ENCODE measurements around the gene SDSL.

Gene SDSL

GRCh38 chr12:113470871-113471618 lies 48.9 kb downstream of the SDSL start:
- no peak for DNase-seq

GRCh38 chr12:113471619-113472171 lies 49.5 kb downstream of the SDSL start, which contains the start of gene LHX5:
LHX5 (minus strand) TSS chr12:113471871; CDS start chr12:113471498, 373 bp downstream.
- no peak for DNase-seq

GRCh38 chr12:113472191-113473121 lies 50.3 kb downstream of the SDSL start:
- no peak for DNase-seq

- no peak for DNase-seq
Measured at GRCh38 chr12:113473400-113473799, 51.2 kb downstream of the SDSL start.

GRCh38 chr12:113473942-113474341 lies 51.8 kb downstream of the SDSL start:
- DNase-seq, result no peak

- DNase-seq, result no peak
Measured at GRCh38 chr12:113474635-113475436, 52.7 kb downstream of the SDSL start.

GRCh38 chr12:113475451-113476175 lies 53.4 kb downstream of the SDSL start:
- no peak for DNase-seq

GRCh38 chr12:113476176-113476986 lies 54.2 kb downstream of the SDSL start:
- DNase-seq, result no peak

GRCh38 chr12:113477171-113477841 lies 55.1 kb downstream of the SDSL start:
- DNase-seq, result no peak

- no peak for DNase-seq
Measured at GRCh38 chr12:113477842-113478215, 55.6 kb downstream of the SDSL start.

- no peak for DNase-seq
Measured at GRCh38 chr12:113478351-113479011, 56.3 kb downstream of the SDSL start.

GRCh38 chr12:113479216-113479589 lies 57.0 kb downstream of the SDSL start:
- DNase-seq, result no peak

- DNase-seq, result peak in 3 of 6 experiments; percentile 3 to 44 (median 31)
Measured at GRCh38 chr12:113479590-113480335, 57.6 kb downstream of the SDSL start.

GRCh38 chr12:113480336-113480971 lies 58.3 kb downstream of the SDSL start:
- no peak for DNase-seq

- no peak for DNase-seq
Measured at GRCh38 chr12:113482334-113482733, 60.2 kb downstream of the SDSL start.

- DNase-seq, result no peak
Measured at GRCh38 chr12:113485330-113485729, 63.1 kb downstream of the SDSL start.

GRCh38 chr12:113486722-113487121 lies 64.5 kb downstream of the SDSL start:
- no peak for DNase-seq

Measured in stimulated activated naive CD4-positive, alpha-beta T cell (primary cell).